ENCODE results near the gene SRSF5. TPM values are rescaled to one million over a fixed set of nuclear protein-coding genes. Genes with fewer than 3 reads are reported as not detected.

The SRSF5 gene
- total and polyA plus RNA-seq, 2 of the 13 experiments (the other 11 are each of a cell fraction or from before 2014, with no cell fraction given) = 189 to 277 TPM

GRCh38 chr14:69808919-69809808 is 42.2 kb downstream of the SRSF5 start (continued):
- TF ChIP-seq HOMEZ (CRISPR knock-in tag; IDR thresholded peaks at IDR 0.05; ENCODE audit: low read depth) (peak; percentile 92), ZNF414 (CRISPR knock-in tag; IDR thresholded peaks at IDR 0.05) (peak; percentile 59; the same call in 1 of the 2 replicates), E2F2 (CRISPR knock-in tag; IDR thresholded peaks at IDR 0.05; ENCODE audit: borderline replicate concordance) (no peak), ZNF703 (CRISPR knock-in tag; IDR thresholded peaks at IDR 0.05; ENCODE audit: borderline replicate concordance) (0 out of 2 replicates have a peak, but pooled peaks have one; percentile 50), IRF2 (CRISPR knock-in tag; IDR thresholded peaks at IDR 0.05) (peak; percentile 88), THAP9 (CRISPR knock-in tag; IDR thresholded peaks at IDR 0.05; ENCODE audit: borderline replicate concordance) (no peak), KIAA2018 (CRISPR knock-in tag; IDR thresholded peaks at IDR 0.05; ENCODE audit: borderline replicate concordance) (no peak), SMARCC2 (IDR thresholded peaks at IDR 0.05) (peak; percentile 81; the same call in 1 of the 2 replicates)

Measured in HepG2 (cell line).